GM21447 (cell line): ENCODE data around the gene UBXN1.
"Not testable (repeated sequence)": the region's sequence is repeated elsewhere in the genome, so short reads cannot be mapped to it uniquely, and the experiment has no call there.

ENCODE experiments used
- ATAC-seq: cut with Tn5 transposase; IDR thresholded peaks from one replicate; pipeline ENCODE4 v1.9.1; 2021; ENCODE audit not compliant: unreplicated experiment

UBXN1 gene

GRCh38 chr11:62676698-62677097, 2.2 kb downstream of the UBXN1 start:
- no peak for ATAC-seq

DNA sequence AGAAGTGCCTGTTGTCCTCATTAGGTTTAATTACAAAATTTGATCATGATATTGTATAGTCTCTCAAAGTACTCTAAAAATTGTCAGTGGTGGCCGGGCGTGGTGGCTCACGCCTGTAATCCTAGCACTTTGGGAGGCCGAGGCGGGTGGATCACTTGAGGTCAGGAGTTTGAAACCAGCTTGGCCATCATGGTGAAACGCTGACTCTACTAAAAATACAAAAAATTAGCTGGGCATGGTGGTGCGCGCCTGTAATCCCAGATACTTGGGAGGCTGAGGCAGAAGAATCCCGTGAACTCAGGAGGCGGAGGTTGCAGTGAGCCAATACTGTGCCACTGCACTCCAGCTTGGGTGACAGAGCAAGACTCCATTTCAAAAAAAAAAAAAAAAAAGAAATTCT, 3.5 kb downstream of the UBXN1 start:
- ATAC-seq = not testable (repeated sequence)

GRCh38 chr11:62673196-62673525, 5.7 kb downstream of the UBXN1 start:
- ATAC-seq = no peak

- peak; percentile 55 for ATAC-seq
Observed at GRCh38 chr11:62671608-62672389, 7.1 kb downstream of the UBXN1 start, which contains the start of the genes LBHD1 and UQCC3. Gene LBHD1, minus strand, starts transcription at chr11:62672267. Its CDS starts 2,236 bp downstream, at chr11:62670031. Gene UQCC3, plus strand, starts transcription at chr11:62671673. Its CDS starts 73 bp downstream, at chr11:62671746.

DNA sequence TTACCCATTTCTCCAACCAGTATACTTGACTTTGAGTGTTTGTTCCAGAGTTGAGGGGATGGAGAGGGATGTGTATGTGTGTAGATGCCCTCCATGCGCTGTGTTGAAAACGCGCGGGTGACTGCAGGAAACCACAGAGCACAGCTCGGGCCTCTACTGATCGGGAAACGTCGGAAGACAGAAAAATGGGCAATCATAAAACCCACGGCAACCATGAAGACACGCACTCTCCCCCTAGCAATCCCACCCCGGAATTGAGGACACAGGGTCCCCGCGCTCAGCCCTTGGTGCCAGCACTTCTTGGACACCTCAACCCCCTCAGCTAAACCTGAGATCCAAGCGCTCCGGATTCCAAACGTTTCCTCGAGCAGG, 7.7 kb downstream of the UBXN1 start:
- peak; percentile 6 for ATAC-seq

- ATAC-seq = no peak
Observed at GRCh38 chr11:62669420-62670161, 9.3 kb downstream of the UBXN1 start.

DNA sequence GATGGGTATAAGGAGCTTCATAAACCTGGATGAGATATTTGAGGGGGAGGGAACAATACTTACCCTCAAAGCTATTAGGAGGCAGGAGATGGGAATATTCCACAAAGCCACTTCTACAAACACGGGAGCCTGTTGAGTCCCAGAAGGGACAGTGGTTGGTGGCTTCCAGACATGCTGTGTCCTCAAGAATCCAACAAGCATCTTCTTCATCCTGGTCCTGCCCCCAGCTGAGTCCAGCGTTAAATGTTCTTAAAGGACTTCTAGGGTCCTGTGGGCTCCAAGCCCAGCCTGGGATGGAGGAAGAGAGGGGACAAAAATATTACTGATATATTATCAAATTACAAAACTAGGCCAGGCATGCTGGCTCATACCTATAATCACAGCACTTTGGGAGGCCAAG, 11.4 kb downstream of the UBXN1 start:
- ATAC-seq = no peak

DNA sequence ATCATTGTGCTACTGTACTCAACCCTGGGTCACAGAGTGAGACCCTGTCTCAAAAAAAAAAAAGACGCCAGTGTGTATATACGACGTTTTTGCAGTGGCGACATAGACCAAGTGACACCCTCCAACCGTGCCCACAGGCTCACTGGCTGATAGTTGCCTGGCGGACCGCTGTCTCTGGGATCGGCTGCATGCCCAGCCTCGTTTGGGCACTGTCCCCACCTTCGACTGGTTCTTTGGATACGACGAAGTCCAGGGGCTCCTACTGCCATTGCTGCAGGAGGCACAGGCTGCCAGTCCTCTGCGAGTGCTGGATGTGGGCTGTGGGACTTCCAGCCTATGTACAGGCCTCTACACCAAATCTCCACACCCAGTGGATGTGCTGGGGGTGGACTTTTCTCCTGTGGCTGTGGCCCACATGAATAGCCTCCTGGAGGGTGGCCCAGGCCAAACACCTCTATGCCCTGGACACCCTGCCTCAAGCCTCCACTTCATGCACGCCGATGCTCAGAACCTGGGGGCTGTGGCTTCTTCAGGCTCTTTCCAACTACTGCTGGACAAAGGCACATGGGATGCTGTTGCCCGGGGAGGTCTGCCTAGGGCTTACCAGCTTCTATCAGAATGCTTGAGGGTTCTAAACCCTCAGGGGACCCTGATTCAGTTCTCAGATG, 12.5 kb downstream of the UBXN1 start:
- ATAC-seq = no peak

- ATAC-seq = peak; percentile 22
Observed at GRCh38 chr11:62665599-62666258, 13.1 kb downstream of the UBXN1 start.

GRCh38 chr11:62665075-62665598, 13.7 kb downstream of the UBXN1 start, which contains the start of the genes C11orf98 and CSKMT:
Gene C11orf98, minus strand, starts transcription at chr11:62665210. Its CDS starts 41 bp downstream, at chr11:62665169.
Gene CSKMT, plus strand, starts transcription at chr11:62665312. Its CDS starts 568 bp downstream, at chr11:62665880.
- ATAC-seq = peak; percentile 80

- peak; percentile 28 for ATAC-seq
Observed at GRCh38 chr11:62664405-62665074, 14.3 kb downstream of the UBXN1 start.

- no peak for ATAC-seq
Observed at GRCh38 chr11:62656796-62657429, 22.0 kb downstream of the UBXN1 start.

DNA sequence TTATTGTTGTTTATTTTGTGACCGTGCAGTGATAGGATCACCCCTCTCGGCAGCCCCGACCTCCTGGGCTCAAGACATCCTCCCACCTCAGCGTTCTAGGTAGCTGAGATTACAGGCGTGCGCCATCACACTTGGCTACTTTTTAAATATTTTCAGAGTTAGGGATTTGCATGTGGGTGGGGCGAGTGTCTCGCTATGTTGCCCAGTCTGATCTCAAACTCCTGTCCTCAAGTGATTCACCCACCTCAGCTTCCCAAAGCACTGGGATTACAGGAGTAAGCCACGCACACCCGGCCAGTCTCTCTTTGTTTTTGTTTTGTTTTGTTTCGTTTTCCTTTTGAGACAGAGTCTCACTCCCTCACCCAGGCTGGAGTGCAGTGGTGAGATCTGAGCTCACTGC, 24.6 kb downstream of the UBXN1 start:
- ATAC-seq = no peak

DNA sequence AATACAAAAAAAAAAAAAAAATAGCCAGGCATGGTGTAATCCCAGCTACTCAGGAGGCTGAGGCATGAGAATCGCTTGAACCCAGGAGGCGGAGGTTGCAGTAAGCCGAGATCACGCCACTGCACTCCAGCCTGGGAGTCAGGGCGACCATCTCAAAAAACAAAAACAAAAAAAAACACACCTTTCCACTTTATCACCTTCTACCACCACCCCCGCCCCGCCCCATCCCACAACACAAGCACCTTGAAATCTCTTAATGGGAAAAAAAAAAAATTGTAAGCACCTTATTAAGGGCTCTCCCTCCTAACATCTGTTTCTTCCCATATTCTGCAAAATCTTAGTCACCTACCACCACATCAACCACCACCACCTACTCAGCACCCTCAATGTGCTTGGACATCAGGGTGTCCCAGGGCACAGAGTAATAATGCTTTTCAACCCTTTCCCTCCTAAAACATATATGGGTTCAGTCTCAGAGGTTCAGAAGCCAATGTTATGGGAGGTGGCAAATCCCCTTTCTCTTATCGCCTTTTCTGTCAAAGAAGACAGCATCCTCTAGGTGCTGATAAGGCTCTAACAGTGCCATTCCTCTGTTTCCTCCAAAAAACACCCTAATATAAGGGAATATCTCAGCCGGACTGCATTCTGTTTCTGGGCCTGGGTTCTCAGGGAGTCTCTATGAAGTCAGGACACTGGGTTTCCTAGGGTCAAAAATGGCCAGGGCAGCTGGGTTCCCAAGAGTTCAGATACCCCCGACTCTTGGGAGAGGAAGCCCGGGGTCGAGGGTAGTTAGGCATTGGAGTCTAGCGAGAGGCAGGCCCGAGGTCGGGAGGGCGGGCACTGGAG, 26.5 kb downstream of the UBXN1 start:
- peak; percentile 11 for ATAC-seq

- ATAC-seq = not testable (repeated sequence)
Observed at GRCh38 chr11:62650283-62650682, 28.6 kb downstream of the UBXN1 start.

DNA sequence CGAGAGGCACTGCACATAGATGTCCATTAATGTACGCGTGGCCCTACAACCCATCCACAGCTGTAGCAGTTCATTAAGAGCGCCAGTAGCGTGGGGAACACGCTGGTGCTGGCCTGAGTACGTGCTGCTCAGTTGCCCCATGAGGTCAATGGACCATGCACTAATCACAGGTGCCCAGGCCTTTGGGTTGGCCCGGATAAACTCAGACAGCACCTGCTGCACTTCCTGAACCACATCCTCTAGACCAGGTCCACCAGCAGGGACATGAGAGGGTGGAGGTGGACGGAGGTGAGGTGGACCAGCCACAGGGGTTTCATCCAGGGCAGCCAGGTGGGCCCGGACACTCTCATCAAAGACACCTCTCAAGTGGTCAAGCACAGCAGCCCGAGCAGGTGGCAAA, 29.4 kb downstream of the UBXN1 start:
- ATAC-seq = no peak

GRCh38 chr11:62648967-62649364, 29.9 kb downstream of the UBXN1 start:
- no peak for ATAC-seq

DNA sequence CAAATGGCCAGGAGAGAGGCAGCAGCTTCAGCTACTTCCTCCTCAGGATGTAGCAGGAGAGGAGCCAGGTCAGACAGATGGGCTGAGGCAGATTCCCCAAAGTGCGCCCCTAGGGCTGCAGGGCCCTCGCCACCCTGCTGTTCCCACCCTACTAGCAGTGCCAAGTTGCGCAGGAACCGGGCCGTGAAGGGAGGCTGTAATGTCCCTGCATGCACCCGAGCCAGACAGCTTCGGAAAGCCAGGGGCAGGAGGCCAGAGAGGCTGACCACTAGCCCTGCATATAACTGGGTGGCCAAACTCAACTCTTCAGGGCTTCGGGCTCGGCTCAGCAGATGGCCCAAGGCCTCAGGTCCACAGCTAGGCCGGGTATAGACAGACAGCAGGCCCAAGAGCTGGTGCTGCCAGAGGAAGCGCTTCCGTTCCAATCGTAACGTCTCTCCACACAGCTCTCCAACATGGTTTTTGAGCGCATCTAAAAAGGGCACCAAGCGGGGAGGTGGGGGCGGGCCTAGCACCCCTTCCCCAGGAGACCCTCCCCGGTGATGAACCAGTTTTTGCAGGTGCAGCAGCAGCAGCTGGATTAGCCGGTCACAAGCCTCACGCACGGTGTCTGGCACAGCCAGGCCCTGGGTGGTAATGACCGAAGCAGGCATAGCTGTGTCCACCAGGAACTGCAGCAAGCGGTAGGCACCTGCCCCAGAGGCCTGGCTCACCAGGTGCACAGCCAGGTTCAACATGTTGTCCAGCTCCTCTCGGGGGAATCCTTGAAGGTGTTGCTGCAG, 30.5 kb downstream of the UBXN1 start:
- ATAC-seq = no peak
